Ovary (tissue), 3 donors: ENCODE measurements around the gene THOC2.

Experiments
- CTCF ChIP-seq, 3 donors: fragments of 450-650 bp in 2 of 3; fragments of 200-600 bp in 1 of 3; IDR thresholded peaks; one replicate each; pipeline versions ENCODE4 v1.5.1 to v1.8.0; 2016 to 2022; ENCODE audit warnings: antibody characterized with exemption in 3 of 3, mild to moderate bottlenecking in 1 of 3
- POLR2A ChIP-seq: fragments of 450-650 bp; IDR thresholded peaks from one replicate; pipeline ENCODE4 v1.6.1; 2017; ENCODE audit warnings: antibody characterized with exemption, mild to moderate bottlenecking, moderate library complexity
- donor health status: DM: no; HTN: no; CAD: no.

DNA sequence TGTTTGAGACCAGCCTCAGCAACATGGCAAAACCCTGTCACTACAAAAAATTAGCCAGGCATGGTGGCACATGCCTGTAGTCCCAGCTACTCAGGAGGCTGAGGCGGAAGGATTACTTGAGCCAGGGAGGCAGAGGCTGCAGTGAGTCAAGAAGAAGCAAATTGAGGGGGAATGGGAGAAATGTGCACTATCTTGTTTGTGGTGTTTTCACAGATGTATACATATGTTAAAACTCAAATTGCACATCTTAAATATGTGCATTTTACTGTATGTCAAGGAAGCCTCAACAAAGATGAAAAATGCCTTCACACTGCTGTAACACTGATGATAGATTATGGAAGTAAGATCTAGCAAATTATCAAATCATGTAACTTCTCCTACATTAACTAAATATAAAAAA lies 44.3 kb downstream of the THOC2 start:
- no peak for TF ChIP-seq CTCF (IDR thresholded peaks at IDR 0.05)
- no peak for TF ChIP-seq POLR2A
